Stimulated activated CD4-positive, alpha-beta T cell treated with anti-CD3 and anti-CD28 coated beads, Interleukin-4, amount 100 ng/mL, for 1 hour (primary cell): Measurements from ENCODE around the gene KRTAP10-1.

Experiments
- DNase-seq: peaks from one replicate; pipeline ENCODE4 v3.0.0-alpha.2; 2020

The KRTAP10-1 gene

GRCh38 chr21:44499631-44500030, 40.4 kb downstream of the KRTAP10-1 start:
- no peak for DNase-seq

GRCh38 chr21:44499211-44499560, 40.8 kb downstream of the KRTAP10-1 start:
- DNase-seq, result no peak

- DNase-seq, result no peak
These were observed 41.5 kb downstream of the KRTAP10-1 start for GRCh38 chr21:44498280-44499210.

GRCh38 chr21:44497703-44498126, 42.3 kb downstream of the KRTAP10-1 start:
- DNase-seq, result no peak

- DNase-seq, result no peak
These were observed 43.1 kb downstream of the KRTAP10-1 start for GRCh38 chr21:44496564-44497550.

GRCh38 chr21:44495611-44496563, 44.1 kb downstream of the KRTAP10-1 start:
- DNase-seq, result no peak

- DNase-seq, result no peak
These were observed 45.0 kb downstream of the KRTAP10-1 start for GRCh38 chr21:44494956-44495355.

GRCh38 chr21:44494418-44494817, 45.6 kb downstream of the KRTAP10-1 start:
- DNase-seq, result no peak

GRCh38 chr21:44492567-44493385, 47.2 kb downstream of the KRTAP10-1 start:
- no peak for DNase-seq

GRCh38 chr21:44490816-44491215, 49.2 kb downstream of the KRTAP10-1 start:
- no peak for DNase-seq

- DNase-seq, result no peak
These were observed 49.6 kb downstream of the KRTAP10-1 start for GRCh38 chr21:44490405-44490804.

- DNase-seq, result no peak
These were observed 50.0 kb downstream of the KRTAP10-1 start for GRCh38 chr21:44489962-44490361.
